Activated naive CD4-positive, alpha-beta T cell treated with anti-CD3 and anti-CD28 coated beads, Interleukin-2, amount 50 U/mL, for 16 hours (primary cell): Measurements from ENCODE around the gene FCF1.

Experiments
- DNase-seq: peaks from one replicate; pipeline ENCODE4 v3.0.0-alpha.2; 2020

Gene FCF1

GRCh38 chr14:74712499-74713394 lies at the start of gene FCF1, which contains the start of gene AREL1:
Gene FCF1, plus strand, starts transcription at chr14:74713144. Its CDS starts 54 bp downstream, at chr14:74713198.
Gene AREL1, minus strand, starts transcription at chr14:74713080. Its CDS starts 27,465 bp downstream, at chr14:74685615.
- DNase-seq, result peak; percentile 78

GRCh38 chr14:74663884-74664283 lies 49.1 kb upstream of the FCF1 start:
- no peak for DNase-seq

- DNase-seq, result no peak
Measured at GRCh38 chr14:74664717-74665116, 48.2 kb upstream of the FCF1 start.

- DNase-seq, result no peak
Measured at GRCh38 chr14:74667758-74668157, 45.2 kb upstream of the FCF1 start.

GRCh38 chr14:74669256-74669655 lies 43.7 kb upstream of the FCF1 start:
- DNase-seq, result no peak

GRCh38 chr14:74669846-74670245 lies 43.1 kb upstream of the FCF1 start:
- DNase-seq, result no peak

GRCh38 chr14:74670726-74671411 lies 42.1 kb upstream of the FCF1 start:
- DNase-seq, result no peak

- DNase-seq, result no peak
Measured at GRCh38 chr14:74671789-74672188, 41.2 kb upstream of the FCF1 start.

GRCh38 chr14:74673768-74674167 lies 39.2 kb upstream of the FCF1 start:
- no peak for DNase-seq

GRCh38 chr14:74675219-74675618 lies 37.7 kb upstream of the FCF1 start:
- DNase-seq, result no peak

GRCh38 chr14:74682169-74682952 lies 30.6 kb upstream of the FCF1 start:
- DNase-seq, result no peak

GRCh38 chr14:74683406-74683805 lies 29.5 kb upstream of the FCF1 start:
- DNase-seq, result no peak

GRCh38 chr14:74684434-74684833 lies 28.5 kb upstream of the FCF1 start:
- DNase-seq, result no peak

- no peak for DNase-seq
Measured at GRCh38 chr14:74685056-74685455, 27.9 kb upstream of the FCF1 start.

- DNase-seq, result no peak
Measured at GRCh38 chr14:74685921-74686678, 26.8 kb upstream of the FCF1 start.

- DNase-seq, result no peak
Measured at GRCh38 chr14:74691456-74691855, 21.5 kb upstream of the FCF1 start.

- DNase-seq, result no peak
Measured at GRCh38 chr14:74693191-74693590, 19.8 kb upstream of the FCF1 start.

- DNase-seq, result no peak
Measured at GRCh38 chr14:74695406-74695805, 17.5 kb upstream of the FCF1 start.

GRCh38 chr14:74697011-74697410 lies 15.9 kb upstream of the FCF1 start:
- no peak for DNase-seq

GRCh38 chr14:74697543-74697942 lies 15.4 kb upstream of the FCF1 start:
- no peak for DNase-seq

GRCh38 chr14:74697976-74698375 lies 15.0 kb upstream of the FCF1 start:
- no peak for DNase-seq

- DNase-seq, result no peak
Measured at GRCh38 chr14:74698465-74698864, 14.5 kb upstream of the FCF1 start.

GRCh38 chr14:74702293-74702692 lies 10.7 kb upstream of the FCF1 start:
- no peak for DNase-seq
